Liver (tissue), 9 donors: ENCODE measurements around the gene WFDC6. TPM values are rescaled to one million over a fixed set of nuclear protein-coding genes. Genes with fewer than 3 reads are reported as not detected.
A peak's percentile ranks its signal among the peaks of the same experiment; 100 is the strongest.

Source experiments
- DNase-seq: peaks from one replicate; pipeline ENCODE4 v3.0.0-alpha.2; 2017; ENCODE audit warnings: low spot score
- H3K27ac ChIP-seq, 2 donors: one replicate each; pipeline ENCODE4 v1.7.0; 2013; ENCODE audit warnings: inconsistent platforms in 2 of 2, low read length in 2 of 2, control low read depth in 1 of 2, low read depth in 1 of 2, mild to moderate bottlenecking in 1 of 2
- H3K27me3 ChIP-seq, 4 donors: one replicate each; pipeline versions ENCODE4 v1.6.1 to v1.7.0; 2013; ENCODE audit warnings: low read length in 3 of 4, inconsistent platforms in 1 of 4, mild to moderate bottlenecking in 1 of 4, moderate library complexity in 1 of 4; ENCODE audit not compliant: control insufficient read depth in 4 of 4, insufficient read depth in 4 of 4
- H3K36me3 ChIP-seq, 4 donors: one replicate each; pipeline versions ENCODE4 v1.6.1 to v1.7.0; 2013; ENCODE audit warnings: low read length in 3 of 4, mild to moderate bottlenecking in 3 of 4, low read depth in 1 of 4, moderate library complexity in 1 of 4; ENCODE audit not compliant: control insufficient read depth in 4 of 4, insufficient read depth in 3 of 4
- H3K4me1 ChIP-seq, 4 donors: one replicate each; pipeline versions ENCODE4 v1.6.1 to v1.7.0; 2013; ENCODE audit warnings: low read length in 3 of 4, mild to moderate bottlenecking in 3 of 4, moderate library complexity in 1 of 4; ENCODE audit not compliant: control insufficient read depth in 4 of 4, insufficient read depth in 4 of 4
- H3K4me3 ChIP-seq, 3 donors: one replicate each; pipeline versions ENCODE4 v1.6.1 to v1.7.0; 2013; ENCODE audit warnings: low read length in 3 of 3, control low read depth in 1 of 3, low read depth in 1 of 3, mild to moderate bottlenecking in 1 of 3
- H3K9ac ChIP-seq, 2 donors: one replicate each; pipeline ENCODE4 v1.7.0; 2013; ENCODE audit warnings: low read length in 2 of 2, mild to moderate bottlenecking in 2 of 2, moderate library complexity in 2 of 2, control low read depth in 1 of 2, low read depth in 1 of 2
- H3K9me3 ChIP-seq, 4 donors: one replicate each; pipeline versions ENCODE4 v1.6.1 to v1.7.0; 2013; ENCODE audit warnings: low read length in 3 of 4; ENCODE audit not compliant: control insufficient read depth in 4 of 4
- EGR1 ChIP-seq, 2 donors: IDR thresholded peaks; 2 replicates each; pipeline ENCODE4 v1.6.1; 2016 to 2018; ENCODE audit warnings: antibody characterized with exemption in 2 of 2, low read depth in 2 of 2
- FOXA2 ChIP-seq: IDR thresholded peaks from 2 replicates; pipeline ENCODE4 v1.6.1; 2016; ENCODE audit warnings: antibody characterized with exemption
- HNF4A ChIP-seq, 2 donors: conservative IDR thresholded peaks; 2 replicates each; pipeline ENCODE4 v1.6.1; 2016; ENCODE audit warnings: antibody characterized with exemption in 2 of 2, mild to moderate bottlenecking in 2 of 2
- HNF4G ChIP-seq: IDR thresholded peaks from 2 replicates; pipeline ENCODE4 v1.6.1; 2016; ENCODE audit warnings: antibody characterized with exemption
- JUND ChIP-seq, 2 donors: IDR thresholded peaks; 2 replicates each; pipeline ENCODE4 v1.6.1; 2016; ENCODE audit warnings: antibody characterized with exemption in 2 of 2
- NR2F2 ChIP-seq: IDR thresholded peaks from 2 replicates; pipeline ENCODE4 v1.6.1; 2016; ENCODE audit warnings: antibody characterized with exemption
- RXRA ChIP-seq, 2 donors: IDR thresholded peaks; 2 replicates each; pipeline ENCODE4 v1.6.1; 2017 to 2018; ENCODE audit warnings: antibody characterized with exemption in 2 of 2, mild to moderate bottlenecking in 1 of 2
- SP1 ChIP-seq: IDR thresholded peaks from 2 replicates; pipeline ENCODE4 v1.6.1; 2018; ENCODE audit warnings: antibody characterized with exemption, mild to moderate bottlenecking
- YY1 ChIP-seq: IDR thresholded peaks from 2 replicates; pipeline ENCODE4 v1.6.1; 2016; ENCODE audit warnings: antibody characterized with exemption, mild to moderate bottlenecking
- WGBS: extraction: QIAGEN DNeasy Blood & Tissue Kit; methylation state at CpG from one replicate; pipeline ENCODE4 v1.1.7; 2013; 5-methylcytosine and 5-hydroxymethylcytosine counted together
- polyA plus RNA-seq, 2 donors: library from polyadenylated mRNA; stranded (reverse) in 1 of 2; unstranded in 1 of 2; fragments of 200-250 nt in 1 of 2; fragments of >200 nt in 1 of 2; fragmentation: Nextera tagmentation in 1 of 2; extraction: Ambion mirVana in 1 of 2; gene quantifications; one replicate each; pipeline versions ENCODE4 v1.2.1 to v1.2.3, GENCODE V29; 2013 to 2015
- total RNA-seq, 2 donors: library from RNA; depleted of rRNA; stranded (reverse); fragments of >200 nt; gene quantifications; one replicate each; pipeline ENCODE4 v1.2.3, GENCODE V29; 2014
- TF ChIP-seq, protein P1 (sequence below): IDR thresholded peaks from 2 replicates; pipeline ENCODE4 v1.6.1; 2016; ENCODE audit warnings: antibody characterized with exemption
- TF ChIP-seq, protein P2 (sequence below): IDR thresholded peaks from 2 replicates; pipeline ENCODE4 v1.6.1; 2016; ENCODE audit warnings: antibody characterized with exemption
- TF ChIP-seq, protein P3 (sequence below): IDR thresholded peaks from 2 replicates; pipeline ENCODE4 v1.6.1; 2016; ENCODE audit warnings: antibody characterized with exemption
- TF ChIP-seq, protein P4 (sequence below): IDR thresholded peaks from 2 replicates; pipeline ENCODE4 v1.6.1; 2016; ENCODE audit warnings: antibody characterized with exemption, mild to moderate bottlenecking
- donor health status: healthy.
- donor health status: healthy.
- donor health status: healthy.
- donor health status: healthy.
- donor health status: healthy.

WFDC6 gene
- total and polyA plus RNA-seq, 4 donors = not detected

DNA sequence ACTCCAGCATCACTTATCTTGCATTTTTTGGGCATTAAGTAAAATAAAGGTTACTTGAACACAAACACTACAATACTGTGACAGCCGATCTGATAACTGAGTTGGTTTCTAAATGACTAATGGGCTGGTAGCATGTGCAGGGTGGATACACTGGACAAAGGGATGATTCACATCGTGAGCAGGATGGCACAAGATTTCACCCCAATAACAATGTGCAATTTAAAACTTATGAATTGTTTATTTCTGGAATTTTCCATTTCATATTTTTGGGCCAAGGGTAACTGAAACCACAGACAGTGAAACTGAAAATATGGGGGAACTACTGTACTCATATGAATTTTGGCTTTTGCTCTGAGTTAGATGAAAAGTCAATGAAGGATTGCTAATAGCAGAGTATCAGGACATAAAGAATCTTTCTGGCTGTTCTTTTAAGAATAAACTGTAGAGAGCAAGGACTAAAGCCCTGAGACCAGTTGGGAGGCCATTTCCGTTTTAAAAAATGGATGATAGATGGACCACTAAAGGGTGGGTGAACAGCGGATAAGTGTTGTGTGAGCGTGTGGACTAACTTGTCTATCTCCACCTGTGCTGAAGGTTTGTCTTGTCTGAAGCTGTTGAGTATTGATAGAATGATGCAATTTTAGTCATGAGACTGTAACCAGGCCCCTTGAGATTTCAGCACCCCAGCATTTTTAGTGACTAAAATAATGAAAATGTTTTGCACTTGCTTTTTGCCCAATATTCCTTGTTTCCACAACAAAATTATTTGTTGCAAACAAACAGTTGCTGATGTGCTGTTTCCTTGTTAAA is 32.1 kb downstream of the WFDC6 start:
- no peak for DNase-seq
- no peak overlapping the region for H3K9ac ChIP-seq
- TF ChIP-seq, protein P1, sequence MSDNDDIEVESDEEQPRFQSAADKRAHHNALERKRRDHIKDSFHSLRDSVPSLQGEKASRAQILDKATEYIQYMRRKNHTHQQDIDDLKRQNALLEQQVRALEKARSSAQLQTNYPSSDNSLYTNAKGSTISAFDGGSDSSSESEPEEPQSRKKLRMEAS = no peak
- TF ChIP-seq EGR1 (IDR thresholded peaks at IDR 0.05; ENCODE audit: low read depth in 2 of 2) (no peak), SP1 (no peak), JUND (IDR thresholded peaks at IDR 0.05) (no peak), HNF4G (no peak), FOXA2 (no peak), YY1 (no peak), RXRA (IDR thresholded peaks at IDR 0.05) (no peak), NR2F2 (no peak)
- TF ChIP-seq, protein P2, sequence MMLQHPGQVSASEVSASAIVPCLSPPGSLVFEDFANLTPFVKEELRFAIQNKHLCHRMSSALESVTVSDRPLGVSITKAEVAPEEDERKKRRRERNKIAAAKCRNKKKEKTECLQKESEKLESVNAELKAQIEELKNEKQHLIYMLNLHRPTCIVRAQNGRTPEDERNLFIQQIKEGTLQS = no peak
- TF ChIP-seq, protein P3, sequence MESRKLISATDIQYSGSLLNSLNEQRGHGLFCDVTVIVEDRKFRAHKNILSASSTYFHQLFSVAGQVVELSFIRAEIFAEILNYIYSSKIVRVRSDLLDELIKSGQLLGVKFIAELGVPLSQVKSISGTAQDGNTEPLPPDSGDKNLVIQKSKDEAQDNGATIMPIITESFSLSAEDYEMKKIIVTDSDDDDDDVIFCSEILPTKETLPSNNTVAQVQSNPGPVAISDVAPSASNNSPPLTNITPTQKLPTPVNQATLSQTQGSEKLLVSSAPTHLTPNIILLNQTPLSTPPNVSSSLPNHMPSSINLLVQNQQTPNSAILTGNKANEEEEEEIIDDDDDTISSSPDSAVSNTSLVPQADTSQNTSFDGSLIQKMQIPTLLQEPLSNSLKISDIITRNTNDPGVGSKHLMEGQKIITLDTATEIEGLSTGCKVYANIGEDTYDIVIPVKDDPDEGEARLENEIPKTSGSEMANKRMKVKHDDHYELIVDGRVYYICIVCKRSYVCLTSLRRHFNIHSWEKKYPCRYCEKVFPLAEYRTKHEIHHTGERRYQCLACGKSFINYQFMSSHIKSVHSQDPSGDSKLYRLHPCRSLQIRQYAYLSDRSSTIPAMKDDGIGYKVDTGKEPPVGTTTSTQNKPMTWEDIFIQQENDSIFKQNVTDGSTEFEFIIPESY = no peak
- TF ChIP-seq, protein P4, sequence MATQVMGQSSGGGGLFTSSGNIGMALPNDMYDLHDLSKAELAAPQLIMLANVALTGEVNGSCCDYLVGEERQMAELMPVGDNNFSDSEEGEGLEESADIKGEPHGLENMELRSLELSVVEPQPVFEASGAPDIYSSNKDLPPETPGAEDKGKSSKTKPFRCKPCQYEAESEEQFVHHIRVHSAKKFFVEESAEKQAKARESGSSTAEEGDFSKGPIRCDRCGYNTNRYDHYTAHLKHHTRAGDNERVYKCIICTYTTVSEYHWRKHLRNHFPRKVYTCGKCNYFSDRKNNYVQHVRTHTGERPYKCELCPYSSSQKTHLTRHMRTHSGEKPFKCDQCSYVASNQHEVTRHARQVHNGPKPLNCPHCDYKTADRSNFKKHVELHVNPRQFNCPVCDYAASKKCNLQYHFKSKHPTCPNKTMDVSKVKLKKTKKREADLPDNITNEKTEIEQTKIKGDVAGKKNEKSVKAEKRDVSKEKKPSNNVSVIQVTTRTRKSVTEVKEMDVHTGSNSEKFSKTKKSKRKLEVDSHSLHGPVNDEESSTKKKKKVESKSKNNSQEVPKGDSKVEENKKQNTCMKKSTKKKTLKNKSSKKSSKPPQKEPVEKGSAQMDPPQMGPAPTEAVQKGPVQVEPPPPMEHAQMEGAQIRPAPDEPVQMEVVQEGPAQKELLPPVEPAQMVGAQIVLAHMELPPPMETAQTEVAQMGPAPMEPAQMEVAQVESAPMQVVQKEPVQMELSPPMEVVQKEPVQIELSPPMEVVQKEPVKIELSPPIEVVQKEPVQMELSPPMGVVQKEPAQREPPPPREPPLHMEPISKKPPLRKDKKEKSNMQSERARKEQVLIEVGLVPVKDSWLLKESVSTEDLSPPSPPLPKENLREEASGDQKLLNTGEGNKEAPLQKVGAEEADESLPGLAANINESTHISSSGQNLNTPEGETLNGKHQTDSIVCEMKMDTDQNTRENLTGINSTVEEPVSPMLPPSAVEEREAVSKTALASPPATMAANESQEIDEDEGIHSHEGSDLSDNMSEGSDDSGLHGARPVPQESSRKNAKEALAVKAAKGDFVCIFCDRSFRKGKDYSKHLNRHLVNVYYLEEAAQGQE = no peak
- H3K4me1 ChIP-seq = no peaks in the 10 kb centered on the region
- H3K36me3 ChIP-seq = no peaks in the 10 kb centered on the region
- H3K4me3 ChIP-seq = no peak overlapping the region
- WGBS = 82% methylated on average over 5 of the region's 5 CpGs
- peaks cover 0 to 10% (median under 1%) of the 10 kb centered on the region in 4 donors for H3K27me3 ChIP-seq
- H3K27ac ChIP-seq = no peak overlapping the region
- H3K9me3 ChIP-seq = no peaks in the 10 kb centered on the region

DNA sequence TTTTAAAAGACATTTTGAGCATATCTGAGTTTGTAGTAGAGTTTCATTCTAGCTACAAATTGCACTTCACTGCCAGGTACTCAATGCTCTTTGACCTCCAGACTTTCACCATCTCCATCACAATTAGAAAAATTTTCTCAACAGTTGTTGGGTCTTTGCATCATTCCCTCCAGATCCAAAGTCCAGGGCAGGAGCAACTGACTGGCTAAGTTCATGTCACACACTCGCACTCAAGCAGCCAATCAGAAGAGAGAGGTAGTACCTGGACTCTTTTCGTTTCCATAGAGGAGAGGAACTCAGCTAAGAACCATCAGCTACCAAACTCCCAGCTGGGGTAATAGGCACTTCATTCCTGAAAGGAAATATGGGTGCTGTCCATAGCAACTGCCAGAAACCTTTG is 32.9 kb downstream of the WFDC6 start:
- TF ChIP-seq, protein P4 = no peak
- TF ChIP-seq HNF4A (conservative IDR thresholded peaks at IDR 0.05) = peak; percentile 37 to 50

More for the DNA sequence above, 32.9 kb downstream of the WFDC6 start:
- WGBS = 74% methylated on average over 2 of the region's 2 CpGs
- Histone ChIP-seq H3K27me3 (peaks cover 0 to 10% (median under 1%) of the 10 kb centered on the region in 4 donors), H3K9ac (no peak overlapping the region), H3K36me3 (no peaks in the 10 kb centered on the region), H3K9me3 (no peaks in the 10 kb centered on the region), H3K4me3 (no peak overlapping the region), H3K27ac (no peak overlapping the region), H3K4me1 (no peaks in the 10 kb centered on the region)
- DNase-seq = no peak
